EH (cell line): ENCODE results near the gene HNRNPDL.
A peak's percentile ranks its signal among the peaks of the same experiment; 100 is the strongest.
"Not testable (repeated sequence)": the region's sequence is repeated elsewhere in the genome, so short reads cannot be mapped to it uniquely, and the experiment has no call there.

ENCODE experiments used
- DNase-seq: peaks from one replicate; pipeline ENCODE4 v3.0.0-alpha.2; 2015; ENCODE audit warnings: low read depth

HNRNPDL gene

DNA sequence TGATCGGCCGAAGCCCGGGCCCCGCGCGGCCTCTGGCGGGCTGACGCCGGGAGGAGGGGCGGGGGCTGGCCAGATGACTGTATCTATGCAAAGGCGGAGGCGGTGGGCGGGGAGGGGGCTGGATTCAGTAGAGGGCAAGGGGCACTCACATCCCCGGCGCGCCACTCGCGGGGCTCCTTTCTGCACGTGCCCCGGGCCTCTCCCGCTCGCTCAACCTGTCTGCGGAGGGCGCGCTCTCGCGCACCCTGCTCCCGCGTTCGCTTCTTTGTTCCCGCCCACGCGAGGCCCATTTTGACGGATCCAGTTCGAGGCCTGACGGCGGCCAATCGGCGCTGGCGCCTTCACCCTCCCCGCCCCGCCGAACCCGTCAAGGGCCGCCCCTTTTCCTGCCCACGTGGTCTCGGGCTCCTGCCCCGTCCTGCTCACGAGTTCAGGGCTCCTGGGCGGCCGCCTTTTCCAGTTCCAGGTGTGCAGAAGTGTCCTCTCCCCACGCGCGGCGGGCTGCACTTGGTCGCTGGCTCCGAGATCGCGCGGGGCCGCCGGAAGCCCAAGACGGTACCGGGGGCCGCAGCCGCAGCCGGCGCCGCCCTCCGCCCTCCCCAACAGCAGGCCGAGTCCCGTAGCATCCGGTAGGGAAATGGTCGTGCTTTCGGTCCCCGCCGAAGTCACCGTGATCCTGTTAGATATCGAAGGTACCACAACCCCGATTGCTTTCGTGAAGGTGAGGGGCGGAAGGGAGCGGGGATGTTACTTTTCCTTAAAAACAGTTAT is at the start of gene HNRNPDL, which contains the start of gene ENOPH1:
Gene HNRNPDL (minus strand): TSS at position 270 of the 771 bp plus-strand sequence. CDS start 772 bp downstream, outside the sequence.
Gene ENOPH1 (plus strand): TSS at position 398 of the 771 bp plus-strand sequence. CDS start 240 bp downstream, at position 638.
- DNase-seq: peak; percentile 93

DNA sequence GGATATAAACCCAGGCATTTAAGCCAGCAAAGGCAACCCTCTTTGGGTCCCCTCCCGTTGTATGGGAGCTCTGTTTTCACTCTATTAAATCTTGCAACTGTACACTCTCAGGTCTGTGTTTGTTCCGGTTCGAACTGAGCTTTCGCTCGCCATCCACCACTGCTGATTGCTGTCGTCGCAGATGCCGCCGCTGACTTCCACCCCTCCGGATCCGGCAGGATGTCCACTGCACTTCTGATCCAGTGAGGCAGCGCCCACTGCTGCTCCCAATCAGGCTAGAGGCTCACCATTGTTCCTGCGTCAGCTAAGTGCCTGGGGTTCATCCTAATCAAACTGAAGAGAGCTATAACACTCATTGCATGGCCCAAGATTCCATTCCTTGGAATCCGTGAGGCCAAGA is 49.3 kb upstream of the HNRNPDL start:
- no peak for DNase-seq

DNA sequence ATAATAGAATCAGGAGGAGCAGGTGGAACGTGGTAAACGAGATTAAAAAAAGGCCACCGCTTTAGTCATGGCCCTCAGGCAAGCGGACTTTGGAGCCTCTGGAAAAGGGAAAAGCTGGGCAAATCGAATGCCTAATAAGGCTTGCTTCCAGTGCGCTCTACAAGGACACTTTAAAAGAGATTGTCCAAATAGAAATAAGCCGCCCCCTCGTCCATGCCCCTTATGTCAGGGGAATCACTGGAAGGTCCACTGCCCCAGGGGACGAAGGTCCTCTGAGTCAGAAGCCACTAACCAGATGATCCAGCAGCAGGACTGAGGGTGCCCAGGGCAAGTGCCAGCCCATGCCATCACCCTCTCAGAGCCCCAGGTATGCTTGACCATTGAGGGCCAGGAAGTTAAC is 47.2 kb upstream of the HNRNPDL start:
- not testable (repeated sequence) for DNase-seq

DNA sequence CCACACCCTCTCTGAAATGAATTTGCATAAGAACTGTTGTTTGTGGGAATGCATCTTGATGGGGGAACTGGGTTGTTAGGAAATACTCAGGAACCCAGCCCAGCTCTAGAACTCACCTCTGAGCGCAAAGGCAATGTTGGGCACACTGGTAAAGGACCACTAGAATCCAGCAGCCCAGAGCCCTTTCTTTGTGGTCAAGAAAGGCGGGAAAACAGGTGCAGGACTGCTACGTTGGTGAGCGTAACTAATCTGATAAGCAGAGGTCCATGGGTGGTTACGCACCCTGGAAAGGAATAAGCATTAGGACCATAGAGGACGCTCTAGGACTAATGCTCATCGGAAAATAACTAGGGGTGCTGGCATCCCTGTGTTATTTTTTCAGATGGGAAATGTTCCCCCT is 45.7 kb upstream of the HNRNPDL start:
- not testable (repeated sequence) for DNase-seq

DNA sequence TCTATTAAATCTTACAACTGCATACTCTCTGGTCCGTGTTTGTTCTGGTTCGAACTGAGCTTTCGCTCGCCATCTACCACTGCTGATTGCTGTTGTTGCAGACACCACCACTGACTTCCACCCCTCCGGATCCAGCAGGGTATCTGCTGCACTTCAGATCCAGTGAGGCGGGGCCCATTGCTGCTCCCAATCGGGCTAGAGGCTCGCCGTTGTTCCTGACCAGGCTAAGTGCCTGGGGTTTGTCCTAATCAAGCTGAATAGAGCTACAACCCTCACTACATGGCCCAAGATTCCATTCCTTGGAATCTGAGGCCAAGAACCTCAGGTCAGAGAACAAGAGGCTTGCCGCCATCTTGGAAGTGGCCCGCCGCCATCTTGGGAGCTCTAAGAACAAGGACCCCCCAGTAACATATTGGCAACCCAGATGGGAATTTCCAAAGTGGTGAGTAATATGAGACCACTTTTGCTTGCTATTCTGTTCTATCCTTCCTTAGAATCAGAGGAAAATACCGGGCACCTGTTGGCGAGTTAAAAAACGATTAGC is 43.4 kb upstream of the HNRNPDL start:
- no peak for DNase-seq

DNA sequence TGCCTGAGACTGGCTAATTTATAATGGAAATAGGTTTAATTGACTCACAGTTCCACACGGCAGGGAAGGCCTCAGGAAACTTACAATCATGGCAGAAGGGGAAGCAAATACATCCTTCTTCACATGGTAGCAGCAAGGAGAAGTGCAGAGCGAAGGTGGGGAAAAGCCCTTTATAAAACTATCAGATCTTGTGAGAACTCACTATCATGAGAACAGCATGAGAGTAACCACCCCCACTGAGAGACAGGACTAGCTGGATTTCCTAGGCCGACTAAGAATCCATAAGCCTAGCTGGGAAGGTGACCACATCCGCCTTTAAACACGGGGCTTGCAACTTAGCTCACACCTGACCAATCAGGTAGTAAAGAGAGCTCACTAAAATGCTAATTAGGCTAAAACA is 42.8 kb upstream of the HNRNPDL start:
- not testable (repeated sequence) for DNase-seq

DNA sequence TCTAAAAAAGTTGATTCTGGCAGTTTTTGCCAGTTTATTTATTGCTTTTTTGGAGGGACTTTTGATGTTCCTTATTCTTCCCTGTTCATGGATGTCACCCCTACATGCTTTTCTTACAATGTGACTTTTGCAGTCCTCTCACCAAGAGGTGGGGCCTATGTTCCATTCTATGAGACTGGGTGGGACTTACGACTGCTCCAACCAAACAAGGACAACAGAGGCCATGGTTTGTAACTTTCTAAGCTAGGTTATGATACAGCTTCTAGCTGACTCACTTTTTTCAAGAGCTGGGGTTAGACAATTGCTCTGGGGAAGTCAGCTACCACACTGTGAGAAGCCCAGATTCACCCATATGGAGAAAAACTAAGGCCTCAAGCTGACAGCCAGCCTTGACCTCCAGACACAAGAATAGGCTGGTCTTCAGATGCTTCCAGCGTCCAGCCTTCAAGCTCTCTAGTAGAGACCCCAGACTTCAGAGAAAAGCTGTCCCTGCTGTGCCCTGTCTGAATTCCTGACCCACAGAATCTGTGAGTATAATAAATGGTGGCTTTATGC is 39.6 kb upstream of the HNRNPDL start:
- DNase-seq: peak; percentile 82

DNA sequence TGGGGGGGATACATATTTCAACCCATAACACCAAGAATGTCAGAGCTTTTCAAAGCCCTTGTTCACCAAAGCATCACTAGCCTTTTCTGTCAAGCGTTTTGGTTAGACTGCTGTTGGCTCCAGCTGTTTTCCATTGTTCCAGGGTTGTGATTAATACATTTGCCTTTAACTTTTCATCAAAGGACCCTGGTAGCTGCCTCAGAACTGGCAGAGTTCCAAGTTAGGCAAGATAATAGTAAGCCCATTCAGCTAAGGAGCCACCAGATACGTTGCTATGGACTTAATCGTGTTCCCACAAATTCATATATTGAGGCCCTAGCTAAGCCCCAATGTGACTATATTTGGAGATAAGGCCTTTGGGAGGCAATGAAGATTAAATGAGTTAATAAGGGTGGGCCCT is 37.2 kb upstream of the HNRNPDL start:
- DNase-seq: no peak

DNA sequence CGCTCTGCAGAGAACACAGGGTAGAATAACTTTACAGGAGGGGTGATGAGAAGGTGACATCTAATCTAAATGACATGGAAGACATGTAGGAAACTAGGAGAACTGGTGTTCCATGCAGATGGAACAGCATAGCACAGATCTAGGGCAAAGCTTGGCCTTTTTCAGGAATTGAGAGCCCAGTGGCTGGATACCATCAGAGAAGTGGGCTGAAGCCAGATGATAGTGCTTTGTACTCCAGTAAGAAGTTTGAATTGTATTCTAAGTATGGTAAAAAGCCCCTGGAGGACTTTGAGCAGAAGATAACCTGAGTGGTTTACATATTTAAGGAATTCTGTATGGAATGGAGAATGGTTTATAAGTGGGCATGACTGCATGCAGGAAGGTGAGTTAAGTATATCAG is 33.0 kb upstream of the HNRNPDL start:
- DNase-seq: no peak

DNA sequence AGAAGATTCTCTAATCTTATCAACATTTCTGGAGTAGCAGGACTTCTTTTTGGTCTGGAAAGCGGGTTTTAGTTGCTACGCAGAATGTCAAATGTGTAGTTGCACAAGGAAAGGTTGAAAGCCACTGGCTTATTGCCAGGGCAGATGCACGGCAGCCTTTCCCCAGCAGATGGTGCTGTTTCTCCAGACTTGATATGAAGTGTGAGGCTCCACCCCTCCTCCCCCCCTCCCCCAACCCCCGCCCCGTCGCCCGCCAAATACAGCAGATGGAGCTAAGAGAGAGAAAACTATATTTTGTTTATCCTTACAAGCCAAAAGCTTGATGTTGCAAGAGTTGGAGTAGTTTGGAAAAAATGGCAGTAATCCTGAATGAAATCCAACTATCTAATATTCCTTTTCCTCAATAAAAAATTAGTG is 32.2 kb upstream of the HNRNPDL start:
- DNase-seq: peak; percentile 85

DNA sequence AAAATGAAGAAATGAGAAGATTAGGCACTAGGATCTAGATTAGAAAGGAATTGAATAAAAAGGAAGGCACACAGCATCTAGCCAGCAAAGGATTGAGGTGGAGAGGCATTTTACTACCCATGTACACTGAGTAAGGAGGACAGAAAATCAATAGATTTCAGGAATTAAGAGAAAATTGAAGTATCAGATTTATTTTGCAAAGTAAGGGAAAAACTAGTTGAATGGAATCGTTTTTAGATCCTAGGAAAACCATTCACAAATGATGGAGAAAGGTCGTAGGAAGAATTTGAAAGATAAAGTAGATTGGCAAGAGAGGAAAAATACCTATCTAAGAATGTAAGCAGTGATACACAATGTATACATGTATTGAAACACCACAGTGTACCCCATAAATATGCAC is 31.4 kb upstream of the HNRNPDL start:
- no peak for DNase-seq

DNA sequence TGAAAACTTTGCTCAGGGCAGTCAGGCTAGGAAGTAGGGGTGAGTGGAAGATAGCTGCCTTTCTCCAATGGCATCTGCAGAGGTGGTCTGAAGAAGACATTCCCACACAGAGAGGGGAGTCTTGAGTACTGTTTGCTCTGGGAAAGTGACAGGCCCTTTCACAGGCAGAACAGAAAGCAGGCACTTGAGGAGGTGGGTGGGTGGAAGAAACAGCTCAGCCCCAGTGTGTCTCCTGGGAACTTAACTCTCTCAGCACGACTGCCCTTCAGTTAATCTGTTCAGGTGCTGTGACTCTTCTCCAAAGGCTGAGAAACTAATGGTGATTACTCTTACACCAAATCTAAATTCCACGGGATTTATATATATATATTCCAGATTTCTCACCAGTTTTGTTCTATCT is 28.5 kb upstream of the HNRNPDL start:
- no peak for DNase-seq

DNA sequence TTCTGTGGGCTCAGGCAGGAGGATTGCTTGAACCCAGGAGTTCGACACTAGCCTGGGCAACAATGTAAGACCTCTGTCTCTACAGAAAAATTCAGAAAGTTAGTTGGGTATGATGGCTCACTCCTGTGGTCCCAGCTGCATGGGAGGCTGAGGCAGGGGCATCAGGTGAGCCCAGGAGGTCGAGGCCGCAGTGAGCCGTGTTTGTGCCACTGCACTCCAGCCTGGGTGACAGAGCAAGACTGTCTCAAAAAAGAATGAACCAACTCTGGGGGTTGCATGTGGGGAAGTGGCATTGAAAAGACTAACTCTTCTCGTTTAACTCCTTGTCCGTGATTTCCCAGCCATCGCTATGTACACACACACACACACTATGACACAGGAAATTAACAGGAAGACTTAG is 27.0 kb upstream of the HNRNPDL start:
- DNase-seq: no peak

DNA sequence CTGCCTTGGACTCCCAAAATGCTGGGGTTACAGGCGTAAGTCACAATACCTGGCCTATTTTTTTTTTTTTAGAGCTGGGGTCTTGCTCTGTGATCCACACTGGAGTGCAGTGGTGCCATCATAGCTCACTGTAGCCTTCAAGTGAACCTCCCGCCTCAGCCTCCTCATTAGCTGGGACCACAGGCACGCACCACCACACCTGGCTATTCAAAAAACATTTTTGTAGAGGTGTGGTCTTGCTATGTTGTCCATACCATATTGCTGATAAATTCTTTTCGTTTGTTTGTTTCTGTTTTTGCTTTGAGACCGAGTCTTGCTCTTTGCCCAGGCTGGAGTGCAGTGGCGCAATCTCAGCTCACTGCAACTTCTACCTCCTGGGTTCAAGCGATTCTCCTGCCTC is 21.8 kb upstream of the HNRNPDL start:
- no peak for DNase-seq

DNA sequence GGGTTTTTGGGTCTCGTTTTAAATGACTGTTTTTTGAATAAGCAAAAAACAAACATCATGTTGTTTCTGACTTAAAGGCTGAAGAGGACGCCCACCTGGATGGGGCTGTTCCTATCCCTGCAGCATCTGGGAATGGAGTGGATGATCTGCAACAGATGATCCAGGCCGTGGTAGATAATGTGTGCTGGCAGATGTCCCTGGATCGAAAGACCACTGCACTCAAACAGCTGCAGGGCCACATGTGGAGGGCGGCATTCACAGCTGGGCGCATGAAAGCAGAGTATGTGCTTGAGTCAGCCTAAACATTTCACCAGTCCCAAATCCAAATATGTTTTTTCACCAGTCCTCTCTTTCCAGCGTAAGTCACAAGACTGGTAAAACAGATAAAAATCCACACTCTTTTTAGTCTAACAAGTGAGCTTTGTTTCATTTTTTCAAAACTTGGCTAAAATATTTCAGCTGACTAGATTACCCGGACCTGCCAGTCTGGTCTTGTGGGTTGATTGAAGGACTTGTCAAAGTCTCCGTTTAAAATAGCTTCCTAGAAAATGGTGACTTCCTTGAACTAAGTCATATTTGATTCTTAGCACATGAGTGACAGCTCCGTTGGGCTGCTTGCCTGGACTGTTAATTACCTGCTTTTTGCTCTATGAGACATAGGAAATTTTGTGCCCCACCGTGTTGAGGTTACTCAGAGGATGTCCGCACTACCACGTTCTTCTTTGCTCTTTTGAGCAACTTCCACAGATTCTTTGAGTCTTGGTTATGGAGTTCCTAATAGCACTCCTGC is 20.9 kb upstream of the HNRNPDL start:
- no peak for DNase-seq

DNA sequence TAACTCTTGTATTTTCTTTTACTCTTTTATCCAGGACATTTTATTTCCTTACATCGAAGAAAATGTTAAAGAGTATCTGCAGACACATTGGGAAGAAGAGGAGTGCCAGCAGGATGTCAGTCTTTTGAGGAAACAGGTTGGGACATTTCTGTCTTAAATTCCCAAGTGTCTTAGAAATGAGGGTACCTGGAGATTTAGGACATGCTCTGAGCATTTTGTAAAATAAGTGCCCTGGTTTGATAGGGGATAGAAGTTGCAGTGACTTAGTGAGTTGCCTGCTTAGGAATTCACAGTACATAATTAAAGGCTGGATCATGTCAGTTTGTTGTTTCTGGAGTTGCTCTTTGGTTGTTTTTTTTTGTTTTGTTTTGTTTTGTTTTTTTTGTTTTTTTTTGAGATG is 17.6 kb upstream of the HNRNPDL start:
- no peak for DNase-seq

DNA sequence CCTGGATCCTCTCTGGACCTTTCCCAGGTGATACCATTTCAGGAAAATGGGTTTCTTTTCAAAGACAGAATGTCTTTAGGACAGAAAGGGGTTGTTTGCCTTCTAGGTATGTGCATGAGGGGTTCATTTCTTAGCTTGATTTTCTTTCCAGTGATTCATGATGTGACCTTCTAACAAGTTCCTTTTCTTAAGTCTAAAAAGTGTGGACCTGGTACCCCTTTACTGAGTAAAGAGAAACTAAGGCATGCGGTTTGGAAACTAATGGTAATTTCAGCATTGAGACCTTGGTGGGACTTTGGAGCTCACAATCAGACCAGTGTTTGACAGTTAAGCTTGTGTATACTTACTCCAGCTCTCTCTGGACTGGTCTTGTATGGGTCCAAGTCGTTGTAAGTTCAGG is 8.8 kb upstream of the HNRNPDL start:
- DNase-seq: no peak

DNA sequence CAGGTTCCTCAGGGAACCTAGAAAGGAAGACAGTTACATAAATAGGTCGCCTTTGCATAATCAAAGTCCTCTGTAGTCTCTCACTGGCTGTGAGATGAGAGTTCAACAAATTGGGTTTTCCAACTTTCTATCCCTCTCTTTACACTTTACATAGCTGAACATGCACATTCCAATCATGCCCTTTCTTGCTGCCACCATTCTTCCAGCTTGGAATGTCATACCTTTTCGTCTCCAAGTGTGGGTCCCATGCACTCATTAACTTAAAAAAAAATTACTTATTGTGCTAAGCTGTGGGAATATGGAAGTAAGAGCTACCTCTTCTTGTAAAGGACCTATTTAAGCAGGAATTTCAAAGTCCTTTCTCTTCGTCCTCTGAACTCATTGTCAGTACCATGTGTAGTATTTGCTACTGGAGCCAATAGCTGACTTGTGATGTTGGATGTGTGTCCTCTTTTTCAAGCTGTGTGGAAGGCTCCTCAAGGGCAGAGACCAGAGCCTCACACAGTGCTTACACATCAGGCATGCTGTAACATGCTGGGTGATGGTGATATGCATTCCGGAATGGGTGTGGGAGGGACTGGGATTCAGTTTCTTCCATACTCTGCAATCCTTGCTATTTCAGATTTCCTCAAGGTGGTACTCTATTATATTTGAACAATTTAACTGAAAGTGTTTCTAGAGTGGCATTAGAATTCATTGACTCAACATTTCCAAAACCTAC is 7.2 kb upstream of the HNRNPDL start:
- DNase-seq: peak; percentile 34

DNA sequence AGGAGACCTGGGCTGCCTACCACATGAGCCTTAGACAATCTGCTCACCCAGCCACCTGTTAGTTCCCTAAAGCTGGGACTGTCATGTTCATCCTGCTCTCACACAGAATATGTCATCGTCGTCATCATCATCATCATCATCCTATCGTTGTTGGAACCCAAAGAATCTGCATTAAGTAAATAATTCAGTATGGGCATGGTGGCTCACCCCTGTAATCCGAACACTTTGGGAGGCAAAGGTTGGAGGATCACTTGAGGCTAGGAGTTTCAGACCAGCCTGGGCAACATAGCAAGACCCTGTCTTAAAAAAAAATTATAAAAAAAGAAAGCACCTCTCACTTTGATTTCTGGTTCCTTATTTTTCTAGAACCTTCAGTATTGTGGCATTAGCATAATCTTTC is 6.5 kb upstream of the HNRNPDL start:
- DNase-seq: no peak

DNA sequence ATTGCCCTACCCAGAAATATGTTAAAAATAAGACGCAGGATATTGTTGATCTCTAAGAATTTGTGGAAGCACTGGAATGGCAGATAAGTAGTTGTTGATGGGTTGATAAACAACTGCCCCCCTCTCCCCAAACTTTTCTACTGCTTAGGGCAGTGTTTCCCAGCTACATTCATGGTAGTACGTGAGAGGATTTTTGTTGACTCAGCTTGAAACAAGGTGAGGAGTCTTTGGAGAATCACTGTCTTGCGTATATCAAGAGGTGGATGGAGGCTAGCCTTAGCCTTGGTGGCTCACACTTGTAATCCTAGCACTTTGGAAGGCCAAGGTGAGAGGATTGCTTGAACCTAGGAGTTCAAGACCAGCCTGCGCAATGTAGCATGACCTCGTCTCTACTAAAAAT is 5.9 kb upstream of the HNRNPDL start:
- DNase-seq: no peak

DNA sequence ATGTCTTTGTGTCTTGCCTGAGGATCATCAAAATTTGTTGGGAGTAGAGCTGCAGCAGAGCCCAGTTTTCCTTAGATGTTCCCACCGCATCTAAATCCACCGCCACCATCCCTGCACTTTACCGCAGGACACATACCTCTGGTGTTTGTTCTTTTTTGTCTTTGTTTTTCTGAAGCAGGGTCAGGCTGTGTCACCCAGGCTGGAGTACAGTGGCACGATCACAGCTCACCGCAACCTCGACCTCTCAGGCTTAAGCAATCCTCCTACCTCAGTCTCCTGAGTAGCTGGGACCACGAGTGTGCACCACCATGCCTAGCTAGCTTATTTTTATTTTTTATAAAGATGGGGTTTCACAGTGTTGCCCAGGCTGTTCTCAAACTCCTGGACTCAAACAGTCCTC is 4.7 kb upstream of the HNRNPDL start:
- no peak for DNase-seq

DNA sequence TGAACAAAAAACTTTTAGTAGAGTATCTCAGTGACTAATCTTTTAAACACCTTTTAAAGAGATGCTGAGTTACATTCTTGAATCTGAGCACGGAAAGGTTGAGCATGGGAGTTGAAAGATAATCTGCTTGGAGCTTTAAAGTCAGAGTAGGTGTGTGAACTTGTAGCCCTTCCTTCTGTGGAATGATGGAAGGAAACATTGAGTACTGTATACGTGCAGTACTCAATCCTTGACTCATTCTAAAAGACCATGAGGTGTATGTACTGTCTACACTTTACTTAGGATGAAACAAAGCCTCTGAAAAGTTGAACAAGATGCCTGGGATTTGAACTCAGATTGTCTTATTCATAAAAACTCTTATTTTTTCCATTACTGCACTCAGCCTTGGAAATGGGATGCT is 3.5 kb upstream of the HNRNPDL start:
- DNase-seq: no peak
